Lower leg skin (tissue), 4 donors: Measurements from ENCODE around the gene MIDN. TPM values are rescaled to one million over a fixed set of nuclear protein-coding genes. Genes with fewer than 3 reads are reported as not detected.

Experiments used
- DNase-seq, 2 donors: peaks; one replicate each; pipeline ENCODE4 v3.0.0-alpha.2; 2019; ENCODE audit warnings: low spot score in 2 of 2
- H3K4me3 ChIP-seq: fragments of 200-600 bp; sonication (generic); 2 replicates; pipeline ENCODE4 v1.5.1; 2017; ENCODE audit warnings: mild to moderate bottlenecking, low read depth; ENCODE audit not compliant: poor library complexity, severe bottlenecking
- CTCF ChIP-seq, 3 donors: fragments of 450-650 bp; IDR thresholded peaks; one replicate each; pipeline ENCODE4 v1.5.1; 2016; ENCODE audit warnings: antibody characterized with exemption in 3 of 3, mild to moderate bottlenecking in 3 of 3, moderate library complexity in 2 of 3
- POLR2A ChIP-seq, 2 donors: fragments of 450-650 bp; IDR thresholded peaks; one replicate each; pipeline ENCODE4 v1.6.1; 2016 to 2017; ENCODE audit warnings: antibody characterized with exemption in 2 of 2, mild to moderate bottlenecking in 1 of 2, moderate library complexity in 1 of 2
- WGBS, 2 donors: methylation state at CpG; one replicate each; pipeline ENCODE4 v1.1.5; 2018; 5-methylcytosine and 5-hydroxymethylcytosine counted together
- intact Hi-C: fragments of 100-400 bp; cut with DNase I; formaldehyde crosslinking; loops from one replicate; pipeline ENCODE4 v1.15.0; 2023; ENCODE audit warnings: low total_unique reads
- total RNA-seq, 4 donors: library from RNA; depleted of rRNA; stranded (reverse); fragments of >200 nt; gene quantifications; one replicate each; pipeline ENCODE4 v1.1.0, GENCODE V29; 2016

Gene MIDN
- total RNA-seq, 4 donors from 2014 or later = 59.7 to 119 (median 78.7) TPM

GRCh38 chr19:1230783-1231489 is 17.4 kb upstream of the MIDN start:
- H3K4me3 ChIP-seq = no peak overlapping the region
- intact Hi-C loops = no loop called here
- DNase-seq = no peak
- WGBS, 2 donors = 60 to 62% methylated on average over 28 of the region's 38 CpGs
- TF ChIP-seq POLR2A (IDR thresholded peaks at IDR 0.05) (no peak), CTCF (IDR thresholded peaks at IDR 0.05) (no peak)

GRCh38 chr19:1231729-1232637 is 16.4 kb upstream of the MIDN start:
- DNase-seq = no peak
- no peak for TF ChIP-seq CTCF (IDR thresholded peaks at IDR 0.05)
- TF ChIP-seq POLR2A (IDR thresholded peaks at IDR 0.05) = no peak
- intact Hi-C loops = no loop called here
- H3K4me3 ChIP-seq = no peak overlapping the region
- 62 to 72% methylated on average over 13 to 15 of the region's 15 CpGs for WGBS, 2 donors

GRCh38 chr19:1232652-1233072 is 15.7 kb upstream of the MIDN start:
- no peak for TF ChIP-seq CTCF (IDR thresholded peaks at IDR 0.05)
- no peak for TF ChIP-seq POLR2A (IDR thresholded peaks at IDR 0.05)
- intact Hi-C loops = no loop called here
- WGBS, 2 donors = 24 to 29% methylated on average over 10 to 14 of the region's 15 CpGs
- no peak for DNase-seq
- no peak overlapping the region for H3K4me3 ChIP-seq

GRCh38 chr19:1233115-1233667 is 15.2 kb upstream of the MIDN start:
- H3K4me3 ChIP-seq = no peak overlapping the region
- intact Hi-C loops = no loop called here
- no peak for DNase-seq
- 54 to 66% methylated on average over 14 to 20 of the region's 24 CpGs for WGBS, 2 donors
- no peak for TF ChIP-seq CTCF (IDR thresholded peaks at IDR 0.05)
- TF ChIP-seq POLR2A (IDR thresholded peaks at IDR 0.05) = no peak

- intact Hi-C loops = no loop called here
- TF ChIP-seq CTCF (IDR thresholded peaks at IDR 0.05) (no peak), POLR2A (IDR thresholded peaks at IDR 0.05) (no peak)
- 85% methylated on average over 37 to 42 of the region's 45 CpGs for WGBS, 2 donors
- no peak overlapping the region for H3K4me3 ChIP-seq
- no peak for DNase-seq
Measured at GRCh38 chr19:1234051-1234954, 14.1 kb upstream of the MIDN start.
